ENCODE data around the gene MAGED2. TPM values are rescaled to one million over a fixed set of nuclear protein-coding genes. Genes with fewer than 3 reads are reported as not detected.
"Not testable (repeated sequence)": the region's sequence is repeated elsewhere in the genome, so short reads cannot be mapped to it uniquely, and the experiment has no call there.

The MAGED2 gene
- total and polyA plus RNA-seq, 3 experiments from 2014 or later = 43.0 to 124 (median 45.6) TPM

DNA sequence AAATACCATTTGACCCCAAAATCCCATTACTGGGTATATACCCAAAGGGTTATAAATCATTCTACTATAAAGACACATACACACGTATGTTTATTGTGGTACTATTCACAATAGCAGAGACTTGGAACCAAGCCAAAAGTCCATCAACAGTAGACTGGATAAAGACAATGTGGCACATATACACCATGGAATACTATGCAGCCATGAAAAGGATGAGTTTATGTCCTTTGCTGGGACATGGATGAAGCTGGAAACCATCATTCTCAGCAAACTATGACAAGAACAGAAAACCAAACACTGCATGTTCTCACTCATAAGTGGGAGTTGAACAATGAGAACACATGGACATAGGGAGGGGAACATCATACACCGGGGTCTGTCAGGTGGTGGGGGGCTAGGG, 40.2 kb downstream of the MAGED2 start:
- H3K36me3 Mint-ChIP-seq; H3K9me3 Mint-ChIP-seq; POLR2A ChIA-PET; H3K27ac Mint-ChIP-seq; H3K27ac ChIP-seq (ENCODE audit: low read depth, low read length); H3K9me3 ChIP-seq (ENCODE audit: low read length); H3K4me3 Mint-ChIP-seq; H3K4me3 ChIP-seq (ENCODE audit: low read length); H3K27me3 ChIP-seq (ENCODE audit: insufficient read depth, low read length, poor library complexity, severe bottlenecking); CTCF ChIA-PET; H3K4me1 Mint-ChIP-seq; DNase-seq; H3K36me3 ChIP-seq (ENCODE audit: insufficient read depth, low read length); H3K4me1 ChIP-seq (ENCODE audit: insufficient read depth, low read length): not testable (repeated sequence)
- H3K27me3 Mint-ChIP-seq = peaks cover 0 to 10% of the 10 kb centered on the region in 2 donors

DNA sequence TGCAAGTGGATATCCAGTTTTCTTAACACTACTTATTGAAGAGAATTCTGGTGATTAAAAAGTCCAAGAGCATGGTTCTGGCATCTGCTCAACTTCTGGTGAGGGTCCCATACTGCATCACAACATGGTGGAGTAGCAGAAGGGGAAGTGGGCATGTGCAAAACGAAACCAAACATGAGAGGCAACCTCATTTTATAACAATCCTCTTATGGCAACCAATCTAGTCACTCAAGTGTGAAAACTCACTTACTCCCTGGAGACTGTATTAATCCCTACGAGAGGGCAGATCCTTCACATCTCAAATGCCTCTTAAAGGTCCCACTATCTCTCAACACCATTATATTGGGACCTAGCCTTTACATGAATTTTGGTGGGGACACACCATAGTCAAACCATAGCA, 57.7 kb downstream of the MAGED2 start:
- no peak overlapping the region for H3K27ac Mint-ChIP-seq
- H3K36me3 Mint-ChIP-seq = peaks cover 0 to 1% (median 0%) of the 10 kb centered on the region in 3 donors
- no peaks in the 10 kb centered on the region for H3K4me1 ChIP-seq (ENCODE audit: insufficient read depth, low read length)
- peaks cover 14 to 18% of the 10 kb centered on the region in 2 donors for H3K27me3 Mint-ChIP-seq
- no peaks in the 10 kb centered on the region for H3K27me3 ChIP-seq (ENCODE audit: insufficient read depth, low read length, poor library complexity, severe bottlenecking)
- no peaks in the 10 kb centered on the region for H3K9me3 ChIP-seq (ENCODE audit: low read length)
- no peak overlapping the region for H3K4me3 ChIP-seq (ENCODE audit: low read length)
- ChIA-PET POLR2A (no interaction called here), CTCF (no interaction called here)
- no peak overlapping the region for H3K27ac ChIP-seq (ENCODE audit: low read depth, low read length)
- H3K36me3 ChIP-seq (ENCODE audit: insufficient read depth, low read length) = no peaks in the 10 kb centered on the region
- peaks cover 0 to 6% (median 5%) of the 10 kb centered on the region in 3 donors for H3K4me1 Mint-ChIP-seq
- H3K4me3 Mint-ChIP-seq = no peak overlapping the region
- DNase-seq = no peak
- H3K9me3 Mint-ChIP-seq = peaks cover 5 to 23% (median 9%) of the 10 kb centered on the region in 5 donors

Other genes with a start within 250 kb of the MAGED2 start
- gene ITIH6, start 9.5 kb upstream of the MAGED2 start, total RNA-seq = not detected
- not detected for gene ITIH6, start 9.5 kb upstream of the MAGED2 start, polyA plus RNA-seq
- 1 to 10 TPM; 3.4 to 4.2 TPM for gene TRO, start 113.1 kb downstream of the MAGED2 start, total RNA-seq
- 1.8 TPM for gene TRO, start 113.1 kb downstream of the MAGED2 start, polyA plus RNA-seq
- gene PFKFB1, start 186.4 kb downstream of the MAGED2 start, total RNA-seq = under 1 TPM; 0.53 to 0.69 TPM
- gene PFKFB1, start 186.4 kb downstream of the MAGED2 start, polyA plus RNA-seq = not detected
- 10 to 100 TPM; 35.2 to 42.8 TPM for gene APEX2, start 192.6 kb downstream of the MAGED2 start, total RNA-seq
- gene APEX2, start 192.6 kb downstream of the MAGED2 start, polyA plus RNA-seq = 26.0 TPM
- not detected for gene ALAS2, start 223.2 kb downstream of the MAGED2 start, total RNA-seq
- not detected for gene ALAS2, start 223.2 kb downstream of the MAGED2 start, polyA plus RNA-seq

Measured in CD8-positive, alpha-beta memory T cell (primary cell).